B cell (primary cell): ENCODE results near the gene NTRK2.

Source experiments
- CTCF ChIP-seq: fragments of 200-600 bp; IDR thresholded peaks from one replicate; pipeline ENCODE4 v1.8.0; 2022; ENCODE audit warnings: antibody characterized with exemption, mild to moderate bottlenecking
- EZH2 ChIP-seq: IDR thresholded peaks from 2 replicates; pipeline ENCODE4 v1.6.1; 2012; ENCODE audit warnings: borderline replicate concordance, low read depth, mild to moderate bottlenecking, moderate library complexity, low read length; ENCODE audit not compliant: insufficient read depth, poor library complexity, severe bottlenecking

- TF ChIP-seq CTCF, result no peak
- TF ChIP-seq EZH2, result no peak
Measured at GRCh38 chr9:84999788-85000187, 330.3 kb downstream of the NTRK2 start.
